ENCODE results near the gene GSE1.
"Not testable (repeated sequence)": the region's sequence is repeated elsewhere in the genome, so short reads cannot be mapped to it uniquely, and the experiment has no call there.

GSE1 gene

GRCh38 chr16:85589688-85590505 is 23.2 kb upstream of the GSE1 start:
- no peak for DNase-seq (ENCODE audit: low read depth in 2 of 2)

GRCh38 chr16:85590506-85590832 is 22.7 kb upstream of the GSE1 start:
- no peak for DNase-seq (ENCODE audit: low read depth in 2 of 2)

DNA sequence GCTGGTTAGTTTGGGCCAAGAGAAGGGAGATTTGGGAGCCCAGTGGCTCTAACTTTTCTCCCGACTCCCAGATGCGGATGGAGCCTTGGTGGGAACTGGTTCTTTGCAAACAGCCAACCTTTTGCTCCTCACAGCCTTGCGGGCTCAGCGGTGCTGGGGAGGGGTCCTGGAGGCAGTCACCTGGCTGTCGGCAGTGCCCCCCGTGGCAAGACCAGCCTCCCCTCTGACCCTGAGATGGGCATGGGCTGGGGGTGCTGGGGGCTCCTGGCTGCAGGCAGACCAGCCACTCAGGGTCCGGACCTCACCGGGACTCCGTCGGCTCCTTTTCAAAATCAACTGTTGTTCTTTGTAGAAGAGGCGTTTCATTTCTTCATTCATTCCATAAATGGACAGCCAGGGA is 21.7 kb upstream of the GSE1 start:
- DNase-seq (ENCODE audit: low read depth in 2 of 2): no peak

- DNase-seq (ENCODE audit: low read depth in 2 of 2): not testable (repeated sequence)
Measured at GRCh38 chr16:85592277-85592676, 20.8 kb upstream of the GSE1 start.

DNA sequence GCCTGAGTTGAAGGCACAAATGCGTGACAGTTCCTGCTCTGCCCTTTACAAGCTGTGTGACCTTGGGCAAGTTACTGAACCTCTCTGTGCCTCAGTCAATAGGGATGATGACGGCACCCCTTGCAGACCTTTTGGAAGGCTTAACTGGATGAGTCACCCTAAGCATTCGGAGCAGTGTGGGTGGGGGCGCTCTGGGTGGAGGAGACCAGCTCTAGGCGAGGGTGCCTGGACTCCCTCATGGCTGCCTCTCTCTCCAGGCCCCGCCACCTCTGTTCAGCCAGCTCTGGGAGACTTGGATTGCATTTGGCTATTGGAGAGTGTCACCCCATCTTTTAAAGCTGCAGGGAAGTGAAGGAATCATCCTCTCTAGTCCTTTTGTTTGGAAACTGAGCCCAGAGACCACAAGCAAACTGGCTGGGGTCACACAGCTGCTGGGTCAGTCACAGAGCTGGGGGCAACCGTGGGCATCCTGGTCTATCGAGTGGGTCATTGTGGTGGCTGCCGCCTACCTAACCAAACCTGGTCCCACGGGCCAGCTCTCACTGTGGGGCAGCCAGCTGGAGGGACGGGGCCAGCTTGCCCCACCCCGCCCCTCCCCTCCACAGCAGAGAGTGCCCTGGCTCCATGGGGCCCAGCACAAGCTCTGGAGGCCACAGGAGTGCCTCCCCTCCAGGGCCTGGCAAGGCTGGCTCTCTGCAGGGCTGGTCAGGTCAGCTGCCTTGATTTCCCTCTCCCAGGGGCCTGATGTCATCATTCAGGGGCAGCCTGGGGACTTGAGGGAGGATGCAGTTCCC is 20.2 kb upstream of the GSE1 start:
- no peak for DNase-seq (ENCODE audit: low read depth in 2 of 2)

GRCh38 chr16:85593494-85594221 is 19.5 kb upstream of the GSE1 start:
- DNase-seq (ENCODE audit: low read depth in 2 of 2): no peak

DNA sequence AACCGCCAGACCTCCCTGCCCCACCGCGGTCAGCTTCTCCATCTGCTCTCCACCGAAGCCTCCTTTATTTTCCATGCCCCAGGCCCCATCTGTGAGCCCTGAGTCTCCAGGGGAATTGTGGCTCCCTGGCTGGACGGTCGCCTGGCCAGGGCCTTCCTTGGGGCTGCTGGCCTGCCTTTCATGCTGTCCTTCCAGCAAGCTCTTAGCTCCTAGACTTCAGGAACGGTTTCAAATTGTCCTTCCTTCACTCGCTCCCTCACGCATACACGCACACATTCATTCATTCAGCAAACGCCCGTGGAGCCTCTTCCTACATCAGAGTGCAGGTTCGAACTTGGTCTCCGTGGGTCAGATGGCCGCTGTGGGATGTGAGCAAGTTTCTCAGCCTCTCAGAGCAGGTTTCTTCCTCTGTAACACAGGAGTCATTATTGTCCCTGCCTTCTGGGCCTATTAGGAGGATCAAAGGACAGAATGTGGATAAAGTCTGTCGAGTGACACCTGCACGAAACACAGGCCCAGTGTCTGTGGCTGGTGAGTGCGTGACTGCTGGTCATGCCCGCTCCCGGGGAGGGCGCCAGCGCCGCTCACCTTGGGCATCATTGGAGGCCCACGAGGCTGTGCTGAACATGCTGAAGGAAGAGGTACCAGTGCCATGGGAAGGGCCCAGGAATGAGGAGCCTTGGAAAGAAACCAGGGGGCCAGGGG is 18.7 kb upstream of the GSE1 start:
- DNase-seq (ENCODE audit: low read depth in 2 of 2): no peak

DNA sequence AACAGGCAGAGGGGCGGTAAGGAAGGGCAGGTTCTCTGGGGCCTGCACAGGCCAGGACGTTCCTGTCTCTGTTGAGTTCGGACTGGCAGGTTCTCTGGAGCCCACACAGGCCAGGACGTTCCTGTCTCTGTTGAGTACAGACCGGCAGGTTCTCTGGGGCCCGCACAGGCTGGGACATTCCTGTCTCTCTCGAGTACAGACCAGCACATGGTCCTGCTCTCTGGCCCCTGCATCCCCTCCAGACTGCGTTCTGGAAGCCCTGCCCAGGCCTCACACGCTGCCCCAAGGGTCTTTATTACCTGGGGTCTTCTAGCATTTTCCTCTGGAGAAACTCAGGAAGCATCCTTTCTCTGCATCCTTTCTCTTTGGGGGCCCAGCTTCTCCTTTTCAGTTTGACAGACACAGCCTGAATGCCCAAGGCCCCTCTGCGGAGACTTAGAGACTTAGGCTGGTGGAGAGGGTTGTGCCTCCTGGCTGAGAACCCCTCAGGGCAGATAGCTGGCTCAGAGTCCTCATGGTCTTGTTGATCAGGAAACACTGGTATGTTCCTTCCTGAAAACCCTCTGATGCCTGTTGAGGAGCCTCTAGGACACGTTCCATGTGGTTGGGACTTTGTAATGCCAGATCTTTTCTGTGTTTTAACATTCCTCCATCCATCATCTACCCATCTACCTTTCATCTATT is 18.0 kb upstream of the GSE1 start:
- DNase-seq (ENCODE audit: low read depth in 2 of 2): no peak

DNA sequence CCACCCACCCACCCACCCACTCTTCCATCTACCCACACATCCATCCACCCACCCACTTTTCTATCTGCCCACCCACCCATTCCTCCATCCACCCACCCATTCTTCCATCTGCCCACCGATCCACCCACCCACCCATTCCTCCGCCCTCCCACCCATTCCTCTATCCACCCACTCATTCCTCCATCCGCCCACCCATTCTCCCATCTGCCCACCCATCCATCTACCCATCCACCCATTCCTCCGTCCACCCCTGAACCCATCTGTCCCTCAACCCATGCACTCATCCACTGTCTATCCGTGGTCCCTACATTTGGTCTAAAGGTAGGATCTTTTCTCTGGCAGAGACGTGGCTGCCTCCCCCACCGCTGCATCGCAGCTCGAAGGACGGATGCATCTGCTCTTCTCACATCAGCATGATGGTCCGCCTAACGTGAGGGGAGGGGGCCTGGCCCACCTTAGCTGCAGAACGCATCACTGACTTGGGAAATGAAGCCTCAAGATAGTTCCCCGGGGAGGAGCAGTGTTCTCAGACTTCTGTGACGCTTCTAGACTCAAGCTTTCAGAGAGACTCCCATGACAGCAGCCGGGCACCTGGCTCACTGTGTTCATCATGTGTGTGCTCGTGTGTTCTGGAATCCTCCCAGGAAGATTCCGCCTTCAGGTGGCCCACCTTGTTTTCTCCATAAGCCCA is 17.2 kb upstream of the GSE1 start:
- DNase-seq (ENCODE audit: low read depth in 2 of 2): no peak

DNA sequence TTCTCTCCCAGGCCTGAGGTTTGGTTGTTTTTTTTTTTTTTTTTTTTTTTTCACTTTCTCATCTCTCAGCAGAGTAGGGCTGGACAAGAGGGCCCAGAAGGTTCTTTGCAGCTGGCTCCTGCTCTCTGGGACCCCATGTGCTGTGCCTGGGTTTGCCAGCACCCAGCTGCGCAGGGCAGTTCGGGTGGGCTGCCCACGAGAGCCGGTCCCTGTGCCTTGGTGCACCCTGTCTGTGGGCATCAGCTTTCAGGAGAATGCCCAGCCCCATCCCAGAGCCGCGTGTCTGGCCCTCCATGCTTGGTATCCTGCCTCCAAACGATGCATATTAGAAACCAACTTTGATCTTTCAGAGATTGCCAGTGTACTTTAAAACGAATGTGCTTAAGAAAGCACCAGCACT is 15.0 kb upstream of the GSE1 start:
- DNase-seq (ENCODE audit: low read depth in 2 of 2): no peak

- no peak for DNase-seq (ENCODE audit: low read depth in 2 of 2)
Measured at GRCh38 chr16:85600078-85600477, 13.0 kb upstream of the GSE1 start.

- no peak for DNase-seq (ENCODE audit: low read depth in 2 of 2)
Measured at GRCh38 chr16:85600530-85601271, 12.4 kb upstream of the GSE1 start.

- DNase-seq (ENCODE audit: low read depth in 2 of 2): no peak
Measured at GRCh38 chr16:85601272-85601639, 11.9 kb upstream of the GSE1 start.

- no peak for DNase-seq (ENCODE audit: low read depth in 2 of 2)
Measured at GRCh38 chr16:85601730-85602401, 11.3 kb upstream of the GSE1 start.

DNA sequence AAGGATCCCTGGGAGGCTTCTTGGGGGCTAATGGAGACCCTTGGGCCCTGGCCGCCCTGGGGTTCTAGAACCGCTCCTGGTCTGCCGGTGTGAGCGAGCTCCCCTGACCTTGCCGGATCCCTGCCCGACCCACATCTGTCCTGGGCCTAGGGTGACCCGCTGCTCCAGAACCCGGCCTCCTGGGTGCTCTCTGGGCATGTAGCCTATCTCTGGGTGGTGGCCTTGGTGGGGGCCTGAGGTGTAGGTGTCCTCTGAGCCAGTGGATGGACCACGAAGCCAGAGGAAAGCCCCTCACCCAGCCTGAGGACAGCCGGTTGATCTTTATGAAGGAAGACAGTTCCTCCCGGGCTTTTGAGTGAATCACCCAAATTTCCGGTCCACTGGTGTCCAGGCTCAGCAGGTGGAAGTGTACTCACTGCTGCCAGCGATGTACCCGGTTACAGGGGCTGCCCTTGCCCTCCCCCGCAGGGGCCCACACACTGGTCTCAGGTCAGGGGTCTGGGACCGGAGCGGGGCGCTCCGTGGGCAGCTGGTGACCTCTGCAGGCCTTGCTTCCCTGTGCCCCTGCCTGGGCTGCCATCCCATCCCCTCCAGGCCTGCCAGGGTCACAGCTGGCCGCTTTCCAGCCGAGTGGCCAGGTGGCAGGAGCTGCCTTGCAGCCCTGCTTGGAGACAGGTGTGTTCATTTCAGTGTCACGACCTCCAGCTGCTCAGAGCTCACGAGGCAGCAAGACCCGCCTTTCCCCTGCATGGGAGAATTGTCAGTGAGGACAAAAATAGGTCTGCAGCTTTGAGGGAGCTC is 10.5 kb upstream of the GSE1 start:
- no peak for DNase-seq (ENCODE audit: low read depth in 2 of 2)

GRCh38 chr16:85603203-85603755 is 9.8 kb upstream of the GSE1 start:
- no peak for DNase-seq (ENCODE audit: low read depth in 2 of 2)

DNA sequence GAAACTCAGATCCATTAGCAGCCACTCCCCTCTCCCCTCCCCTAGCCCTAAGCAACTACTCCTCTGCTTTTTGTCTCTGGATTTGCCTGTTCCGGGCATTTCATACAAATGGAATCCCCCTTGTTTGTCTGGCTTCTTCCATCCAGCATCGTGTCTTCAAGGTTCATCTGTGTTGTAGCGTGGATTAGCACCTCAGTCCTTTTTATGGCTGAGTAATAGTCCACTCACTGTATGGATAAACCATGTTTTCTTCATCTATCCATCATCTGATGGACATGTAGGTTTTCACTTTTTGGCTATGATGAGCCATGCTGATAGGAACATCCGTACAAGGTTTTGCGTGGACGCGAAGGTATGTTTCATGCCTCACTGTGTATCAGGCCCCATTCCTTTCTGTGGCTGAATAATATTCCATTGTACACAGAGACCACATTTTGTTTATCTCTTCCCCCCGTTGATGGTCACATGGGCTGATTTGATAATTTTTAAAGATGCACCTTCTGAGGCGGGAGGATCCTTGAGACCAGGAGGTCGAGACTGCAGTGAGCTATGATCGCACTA is 8.9 kb upstream of the GSE1 start:
- no peak for DNase-seq (ENCODE audit: low read depth in 2 of 2)
